Skeletal muscle satellite cell (primary cell): ENCODE measurements around the gene PEX3.

Source experiments
- H3K27me3 ChIP-seq: 2 replicates; pipeline ENCODE4 v1.7.0; 2013; ENCODE audit warnings: low read length; ENCODE audit not compliant: control insufficient read depth, insufficient read depth
- H3K36me3 ChIP-seq: 2 replicates; pipeline ENCODE4 v1.7.0; 2013; ENCODE audit warnings: mild to moderate bottlenecking, control low read depth, low read length; ENCODE audit not compliant: insufficient read depth
- H3K4me1 ChIP-seq: 2 replicates; pipeline ENCODE4 v1.7.0; 2013; ENCODE audit warnings: low read length; ENCODE audit not compliant: control insufficient read depth, insufficient read depth
- H3K4me2 ChIP-seq: 2 replicates; pipeline ENCODE4 v1.7.0; 2013; ENCODE audit warnings: mild to moderate bottlenecking, low read length
- H3K4me3 ChIP-seq: 2 replicates; pipeline ENCODE4 v1.7.0; 2013; ENCODE audit warnings: low read length
- H3K9ac ChIP-seq: 2 replicates; pipeline ENCODE4 v1.7.0; 2013; ENCODE audit warnings: mild to moderate bottlenecking, low read depth, low read length, moderate library complexity
- H3K9me3 ChIP-seq: replicated peaks from 2 replicates; pipeline ENCODE4 v1.7.0; 2013; ENCODE audit warnings: mild to moderate bottlenecking, control low read depth, low read length

PEX3 gene

DNA sequence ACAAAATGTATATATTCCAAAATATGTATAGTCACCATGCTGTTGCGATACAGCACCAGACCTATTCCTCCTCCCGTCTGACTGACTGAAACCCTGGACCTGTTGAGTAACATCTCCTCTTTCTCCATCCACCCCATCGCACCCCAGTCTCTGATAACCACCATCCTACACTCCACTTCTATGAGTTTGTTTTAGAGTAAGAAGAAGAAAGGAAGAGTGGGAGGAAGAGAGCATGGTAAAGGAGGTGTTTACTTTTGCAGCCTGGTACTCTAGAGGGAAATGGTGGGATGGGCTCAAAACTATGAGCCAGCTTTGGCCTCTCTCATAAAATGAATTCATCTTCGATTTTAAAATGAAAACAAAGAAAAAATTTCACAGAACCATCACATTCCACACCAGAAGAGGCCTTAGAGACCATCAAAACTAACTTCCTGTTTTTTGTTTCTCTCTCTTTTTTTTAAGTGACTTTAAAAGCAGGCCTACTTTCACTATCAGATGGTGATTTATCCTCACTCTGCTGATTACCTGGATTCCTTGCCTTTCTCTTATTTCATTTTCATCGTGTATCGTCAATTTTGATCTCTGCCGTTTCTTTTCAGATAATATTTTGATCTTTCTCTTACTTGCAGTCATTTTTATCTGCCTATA lies 77.7 kb downstream of the PEX3 start:
- Histone ChIP-seq H3K4me2 (no peak overlapping the region), H3K27me3 (peaks cover 6% of the 10 kb centered on the region), H3K4me3 (no peak overlapping the region), H3K9ac (no peak overlapping the region), H3K4me1 (no peaks in the 10 kb centered on the region), H3K36me3 (no peaks in the 10 kb centered on the region), H3K9me3 (no peaks in the 10 kb centered on the region)

DNA sequence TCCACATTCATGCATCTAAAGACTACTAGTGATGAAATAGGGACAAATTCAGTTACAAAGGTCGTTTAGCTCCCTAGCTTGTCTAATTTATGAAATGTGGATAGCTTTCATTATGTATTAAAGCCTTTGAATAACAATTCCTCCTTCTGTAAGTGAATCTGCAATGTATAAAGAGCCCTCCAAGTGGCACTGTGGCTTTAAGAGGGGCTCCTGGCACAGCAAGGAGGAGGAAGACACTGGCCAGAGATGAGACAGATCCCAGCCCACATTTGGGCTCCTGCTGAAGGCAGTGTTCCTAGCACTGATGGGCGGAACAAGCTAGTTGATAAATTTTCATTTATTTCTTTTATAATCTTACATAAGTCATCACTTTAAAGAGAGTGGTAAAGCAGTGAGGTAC lies 78.5 kb downstream of the PEX3 start:
- Histone ChIP-seq H3K9ac (no peak overlapping the region), H3K4me3 (no peak overlapping the region)

DNA sequence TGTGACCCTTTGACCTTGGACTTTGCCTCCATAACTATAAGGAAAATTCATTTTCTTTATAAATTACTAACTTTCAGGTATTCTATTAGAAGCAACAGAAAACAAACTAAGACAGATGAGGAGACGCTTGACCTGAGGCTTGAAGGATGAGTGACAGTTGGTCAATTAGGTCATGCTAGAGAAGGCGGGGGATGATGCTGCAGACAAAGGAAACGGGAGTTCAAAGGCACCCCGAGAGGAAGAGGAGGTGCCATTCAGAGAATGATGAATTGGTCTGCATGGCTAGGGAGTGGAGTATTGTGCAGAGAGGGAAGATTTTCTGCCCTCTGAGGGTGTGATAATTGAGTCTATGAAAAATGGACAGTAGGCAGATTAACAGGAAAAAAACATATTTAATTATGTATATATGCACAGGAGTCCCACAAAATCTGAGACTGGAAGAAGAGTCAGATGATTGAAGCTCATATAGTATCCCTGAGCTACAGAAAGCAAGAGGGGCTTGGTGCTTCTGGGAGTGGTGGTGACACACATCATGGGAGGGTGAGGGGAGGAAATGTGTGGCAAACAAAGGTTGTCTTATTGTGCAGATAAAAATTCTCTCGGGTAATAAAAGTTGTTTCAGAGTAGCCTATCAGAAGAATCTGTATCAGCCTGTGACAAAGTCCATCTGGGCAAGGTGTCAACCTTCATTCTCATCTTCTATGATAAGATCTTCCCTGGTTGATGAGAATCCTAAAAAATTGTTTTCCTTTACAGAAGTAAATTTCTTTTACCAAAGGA lies 81.3 kb downstream of the PEX3 start:
- peaks cover 5% of the 10 kb centered on the region for H3K4me1 ChIP-seq
- no peaks in the 10 kb centered on the region for H3K36me3 ChIP-seq
- no peaks in the 10 kb centered on the region for H3K9me3 ChIP-seq
- H3K4me2 ChIP-seq, result no peak overlapping the region
- peaks cover 6% of the 10 kb centered on the region for H3K27me3 ChIP-seq
- H3K9ac ChIP-seq, result no peak overlapping the region
- no peak overlapping the region for H3K4me3 ChIP-seq

More for the DNA sequence above, 78.5 kb downstream of the PEX3 start:
- Histone ChIP-seq H3K36me3 (no peaks in the 10 kb centered on the region), H3K4me2 (no peak overlapping the region), H3K27me3 (peaks cover 6% of the 10 kb centered on the region), H3K4me1 (no peaks in the 10 kb centered on the region), H3K9me3 (no peaks in the 10 kb centered on the region)

DNA sequence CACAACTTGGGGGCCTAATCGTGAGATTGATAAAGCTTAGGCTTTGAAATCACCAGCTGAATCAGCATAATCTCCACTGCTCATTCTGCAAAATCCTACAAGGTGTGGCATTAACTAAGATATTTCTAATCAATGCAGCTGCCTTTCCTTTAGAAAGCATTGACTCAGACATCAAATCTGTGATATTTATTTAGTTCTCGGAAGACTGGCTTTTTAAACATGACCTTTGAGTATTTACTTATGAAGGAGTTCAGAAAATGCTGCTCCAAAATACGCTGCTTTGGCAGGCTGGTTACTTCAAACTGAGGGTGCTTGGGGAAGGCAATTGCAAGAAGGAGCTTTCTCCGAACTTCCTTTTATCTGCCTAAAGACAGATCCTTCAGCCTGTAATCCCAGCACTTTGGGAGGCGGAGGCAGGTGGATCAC lies 84.6 kb downstream of the PEX3 start:
- no peak overlapping the region for H3K9ac ChIP-seq
- H3K4me3 ChIP-seq, result no peak overlapping the region
- H3K27me3 ChIP-seq, result peaks cover 6% of the 10 kb centered on the region
- peaks cover 5% of the 10 kb centered on the region for H3K4me1 ChIP-seq
- no peaks in the 10 kb centered on the region for H3K9me3 ChIP-seq
- no peaks in the 10 kb centered on the region for H3K36me3 ChIP-seq
- H3K4me2 ChIP-seq, result no peak overlapping the region

DNA sequence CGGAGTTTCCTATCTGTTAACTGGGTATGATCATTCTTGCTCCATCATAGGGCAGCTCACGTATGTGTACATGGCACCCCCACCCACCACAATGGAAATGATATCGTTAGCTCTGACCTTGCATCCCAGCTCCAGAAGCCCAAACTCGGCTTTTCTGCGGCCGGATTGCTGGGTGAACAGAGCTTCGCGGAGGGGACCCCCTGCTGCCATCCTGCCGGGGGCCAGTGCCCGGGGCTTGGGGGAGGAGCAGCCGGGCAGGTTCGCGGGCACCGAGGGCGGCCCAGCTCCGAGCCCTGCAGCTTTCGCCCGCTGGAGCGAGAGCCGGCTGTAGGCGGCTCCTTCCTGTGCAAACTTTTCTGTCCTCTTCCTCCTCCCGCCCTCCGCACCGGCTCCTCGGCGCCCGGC lies 85.9 kb downstream of the PEX3 start:
- peak overlapping the region; percentile 77 for H3K4me3 ChIP-seq
- no peaks in the 10 kb centered on the region for H3K9me3 ChIP-seq
- peaks cover 6% of the 10 kb centered on the region for H3K27me3 ChIP-seq
- peaks cover 5% of the 10 kb centered on the region for H3K4me1 ChIP-seq
- H3K4me2 ChIP-seq, result peak overlapping the region; percentile 84
- no peaks in the 10 kb centered on the region for H3K36me3 ChIP-seq
- peak overlapping the region; percentile 69 for H3K9ac ChIP-seq

DNA sequence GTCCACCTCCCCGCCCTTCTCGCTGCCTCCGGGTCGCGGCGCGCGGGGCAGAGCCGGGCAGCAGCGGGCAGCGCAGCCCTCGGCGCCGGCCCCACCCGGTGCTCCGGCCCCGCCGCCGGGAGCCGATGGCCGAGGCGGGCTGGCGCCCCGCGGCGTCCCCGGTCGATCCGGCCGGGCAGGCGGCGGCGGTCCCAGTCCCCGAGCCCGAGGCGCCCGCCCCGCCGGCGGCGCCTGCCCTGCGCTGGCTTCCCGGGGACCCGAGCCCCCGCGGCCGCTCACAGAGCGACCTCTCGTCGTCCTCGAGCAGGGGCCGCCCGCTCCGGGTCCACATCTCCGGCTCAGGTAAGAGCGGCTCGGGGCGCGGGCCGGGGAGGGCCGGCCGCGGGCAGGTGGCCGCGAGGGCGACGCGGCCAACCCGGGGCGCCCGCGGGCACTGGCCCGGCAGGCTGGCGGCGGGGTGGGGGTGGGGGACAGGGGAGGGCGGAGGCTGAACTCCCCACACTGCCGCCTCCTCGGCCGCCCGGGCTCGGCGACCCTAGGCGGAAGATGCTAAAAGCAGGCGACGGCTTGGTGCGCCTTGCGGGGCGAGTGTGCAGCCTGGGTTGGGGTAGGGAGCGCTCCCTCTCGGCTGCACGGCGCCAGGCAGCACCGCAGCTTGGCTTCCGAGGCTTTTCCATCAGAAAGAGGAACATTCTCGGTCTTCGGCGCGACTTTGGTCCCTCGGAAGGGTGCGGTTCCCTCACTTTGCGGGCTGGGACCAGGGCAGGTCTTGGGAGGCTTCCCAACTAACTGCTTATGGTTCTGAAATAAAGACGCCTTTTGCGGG lies 86.5 kb downstream of the PEX3 start:
- H3K9me3 ChIP-seq, result no peaks in the 10 kb centered on the region
- H3K9ac ChIP-seq, result peak overlapping the region; percentile 69
- H3K36me3 ChIP-seq, result no peaks in the 10 kb centered on the region
- peak overlapping the region; percentile 84 for H3K4me2 ChIP-seq
- H3K4me1 ChIP-seq, result peaks cover 5% of the 10 kb centered on the region
- peaks cover 6% of the 10 kb centered on the region for H3K27me3 ChIP-seq
- H3K4me3 ChIP-seq, result peak overlapping the region; percentile 77

DNA sequence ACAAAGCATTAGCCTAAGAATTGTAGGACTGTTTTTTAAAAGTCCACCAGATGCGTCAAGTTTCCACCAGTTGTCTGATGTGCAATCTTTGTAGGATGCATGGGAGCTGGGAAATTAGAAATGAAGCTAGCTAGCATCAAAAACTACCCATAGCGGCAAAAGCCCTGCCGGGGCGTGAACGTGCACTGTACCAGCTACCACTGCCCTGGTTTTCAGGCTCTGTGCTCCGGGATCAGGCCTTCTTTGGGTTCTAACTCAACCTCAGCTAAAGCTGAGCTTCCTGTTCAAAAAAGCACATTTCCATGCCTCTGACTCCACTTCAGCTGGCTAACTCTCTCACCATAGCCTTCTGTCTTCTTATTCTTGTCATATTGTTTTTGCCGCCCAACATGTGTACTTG lies 87.8 kb downstream of the PEX3 start:
- H3K4me3 ChIP-seq, result no peak overlapping the region
- no peak overlapping the region for H3K4me2 ChIP-seq
- no peak overlapping the region for H3K9ac ChIP-seq
- H3K9me3 ChIP-seq, result no peaks in the 10 kb centered on the region
- H3K4me1 ChIP-seq, result peaks cover 5% of the 10 kb centered on the region
- H3K36me3 ChIP-seq, result no peaks in the 10 kb centered on the region
- no peaks in the 10 kb centered on the region for H3K27me3 ChIP-seq

DNA sequence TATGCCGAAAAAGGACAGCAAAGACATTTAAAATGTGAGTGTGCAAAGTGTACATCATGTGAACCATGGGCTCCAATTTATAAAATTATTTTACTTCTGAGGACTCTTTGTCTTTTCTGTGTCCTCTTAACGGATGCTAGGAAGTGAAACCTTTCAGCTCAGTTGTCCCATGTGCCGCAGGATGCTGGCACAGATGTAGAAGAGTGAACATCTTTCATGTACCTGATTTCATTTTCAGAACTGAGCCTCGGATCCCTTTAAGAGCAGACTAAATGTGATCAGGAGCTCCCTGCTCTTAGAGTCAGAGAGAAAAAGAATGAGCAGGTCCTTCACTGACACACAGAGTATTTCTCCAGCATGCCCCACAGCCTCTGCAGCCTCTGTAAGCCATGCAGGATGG lies 88.5 kb downstream of the PEX3 start:
- Histone ChIP-seq H3K9me3 (no peaks in the 10 kb centered on the region), H3K4me2 (no peak overlapping the region), H3K4me3 (no peak overlapping the region), H3K36me3 (no peaks in the 10 kb centered on the region), H3K9ac (no peak overlapping the region), H3K27me3 (no peaks in the 10 kb centered on the region), H3K4me1 (peaks cover 5% of the 10 kb centered on the region)

DNA sequence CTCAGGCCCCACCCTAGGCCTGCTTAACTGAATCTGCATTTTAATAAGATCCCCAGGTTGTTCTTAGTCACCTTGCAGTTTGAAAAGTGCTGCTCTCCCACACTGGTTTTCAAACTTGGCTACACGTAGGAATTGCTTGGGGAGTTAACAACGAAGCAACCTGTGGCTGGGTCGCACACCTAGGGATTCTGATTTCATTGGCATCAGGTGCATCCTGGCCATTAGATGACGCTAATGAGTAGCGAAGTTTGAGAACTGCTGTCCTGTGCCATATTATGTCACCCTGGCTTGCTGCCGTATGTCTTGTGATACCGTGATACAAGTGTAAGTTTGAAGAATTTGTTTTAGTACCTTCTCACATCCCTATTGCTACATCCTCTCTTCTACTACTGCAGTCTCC lies 89.1 kb downstream of the PEX3 start:
- Histone ChIP-seq H3K4me3 (no peak overlapping the region), H3K4me1 (peaks cover 5% of the 10 kb centered on the region), H3K36me3 (no peaks in the 10 kb centered on the region), H3K9ac (no peak overlapping the region), H3K9me3 (no peaks in the 10 kb centered on the region), H3K4me2 (no peak overlapping the region), H3K27me3 (no peaks in the 10 kb centered on the region)

DNA sequence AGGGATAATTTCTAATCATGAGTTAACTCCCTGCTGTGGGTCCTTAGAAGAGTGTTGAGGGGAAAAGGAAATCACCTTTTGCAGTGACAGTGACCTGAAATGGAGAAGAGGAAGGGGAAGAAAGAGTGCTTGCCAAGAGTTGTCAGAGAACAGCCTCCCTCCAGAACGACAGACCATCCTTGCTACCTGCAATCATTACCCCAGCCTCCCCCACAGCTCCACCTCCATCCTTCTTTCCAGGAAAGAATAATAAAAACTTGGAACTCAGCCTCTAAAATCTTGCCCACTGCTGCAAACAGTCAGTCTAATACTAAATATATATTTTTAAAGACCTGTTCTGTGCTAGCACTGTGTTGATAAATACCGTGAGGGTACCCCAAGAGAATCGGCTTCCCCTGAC lies 89.6 kb downstream of the PEX3 start:
- no peaks in the 10 kb centered on the region for H3K27me3 ChIP-seq
- H3K9ac ChIP-seq, result no peak overlapping the region
- no peaks in the 10 kb centered on the region for H3K36me3 ChIP-seq
- no peak overlapping the region for H3K4me3 ChIP-seq
- H3K9me3 ChIP-seq, result no peaks in the 10 kb centered on the region
- H3K4me1 ChIP-seq, result peaks cover 5% of the 10 kb centered on the region
- no peak overlapping the region for H3K4me2 ChIP-seq
